ENCODE data around the gene ALK.

ALK gene

DNA sequence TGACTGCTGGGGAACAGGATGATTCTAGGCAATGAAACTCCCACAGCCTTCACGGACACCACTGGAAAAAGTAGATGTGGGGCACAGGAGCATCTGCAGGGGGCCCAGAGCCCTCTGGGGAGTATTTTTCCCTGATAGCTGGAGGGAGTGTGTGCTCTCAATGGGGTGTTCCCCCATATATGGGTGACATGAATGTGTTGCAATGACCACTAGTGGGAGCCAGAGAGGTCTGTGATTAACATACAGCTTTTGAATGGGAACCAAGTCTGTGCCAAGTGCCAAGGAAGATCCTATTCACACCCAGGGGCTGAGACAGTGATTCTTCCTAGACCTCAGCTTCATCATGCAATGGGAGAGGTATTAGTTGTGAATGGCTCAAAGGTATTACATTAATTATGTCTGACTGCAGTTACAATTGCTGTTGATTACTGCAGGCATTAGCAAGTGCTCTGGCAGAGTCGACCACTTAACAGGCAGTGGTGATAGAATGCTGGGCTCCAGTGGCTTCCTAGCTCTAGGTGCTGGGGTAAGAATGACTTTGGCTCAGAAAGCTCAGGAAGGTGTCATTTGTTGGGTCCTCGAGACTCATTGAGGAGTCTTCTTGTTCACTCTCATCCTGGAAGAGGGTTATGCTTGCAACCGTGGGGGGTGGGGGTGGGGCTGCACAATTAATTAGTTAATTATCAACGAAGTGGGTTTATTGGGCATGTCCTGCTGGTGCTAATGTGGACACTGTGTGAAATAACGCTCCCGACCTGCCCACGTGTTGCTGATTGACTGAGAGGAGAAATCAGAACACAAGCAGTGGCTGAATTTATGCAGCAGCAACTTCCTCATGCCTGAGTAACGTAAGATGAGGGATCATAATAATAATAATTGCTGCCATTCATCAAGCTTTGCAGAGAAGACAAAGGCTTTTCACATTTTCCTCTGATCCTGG lies 612.0 kb downstream of the ALK start:
- no peak overlapping the region for H3K4me3 ChIP-seq (ENCODE audit: control insufficient read depth, low read depth, low read length)
- TF ChIP-seq, protein P1, sequence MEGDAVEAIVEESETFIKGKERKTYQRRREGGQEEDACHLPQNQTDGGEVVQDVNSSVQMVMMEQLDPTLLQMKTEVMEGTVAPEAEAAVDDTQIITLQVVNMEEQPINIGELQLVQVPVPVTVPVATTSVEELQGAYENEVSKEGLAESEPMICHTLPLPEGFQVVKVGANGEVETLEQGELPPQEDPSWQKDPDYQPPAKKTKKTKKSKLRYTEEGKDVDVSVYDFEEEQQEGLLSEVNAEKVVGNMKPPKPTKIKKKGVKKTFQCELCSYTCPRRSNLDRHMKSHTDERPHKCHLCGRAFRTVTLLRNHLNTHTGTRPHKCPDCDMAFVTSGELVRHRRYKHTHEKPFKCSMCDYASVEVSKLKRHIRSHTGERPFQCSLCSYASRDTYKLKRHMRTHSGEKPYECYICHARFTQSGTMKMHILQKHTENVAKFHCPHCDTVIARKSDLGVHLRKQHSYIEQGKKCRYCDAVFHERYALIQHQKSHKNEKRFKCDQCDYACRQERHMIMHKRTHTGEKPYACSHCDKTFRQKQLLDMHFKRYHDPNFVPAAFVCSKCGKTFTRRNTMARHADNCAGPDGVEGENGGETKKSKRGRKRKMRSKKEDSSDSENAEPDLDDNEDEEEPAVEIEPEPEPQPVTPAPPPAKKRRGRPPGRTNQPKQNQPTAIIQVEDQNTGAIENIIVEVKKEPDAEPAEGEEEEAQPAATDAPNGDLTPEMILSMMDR (IDR thresholded peaks at IDR 0.05; ENCODE audit: control insufficient read depth, insufficient read depth, low read depth, low read length, missing control alignments) = peak; percentile 85
- DNase-seq (ENCODE audit: low read depth) = peak; percentile 27

DNA sequence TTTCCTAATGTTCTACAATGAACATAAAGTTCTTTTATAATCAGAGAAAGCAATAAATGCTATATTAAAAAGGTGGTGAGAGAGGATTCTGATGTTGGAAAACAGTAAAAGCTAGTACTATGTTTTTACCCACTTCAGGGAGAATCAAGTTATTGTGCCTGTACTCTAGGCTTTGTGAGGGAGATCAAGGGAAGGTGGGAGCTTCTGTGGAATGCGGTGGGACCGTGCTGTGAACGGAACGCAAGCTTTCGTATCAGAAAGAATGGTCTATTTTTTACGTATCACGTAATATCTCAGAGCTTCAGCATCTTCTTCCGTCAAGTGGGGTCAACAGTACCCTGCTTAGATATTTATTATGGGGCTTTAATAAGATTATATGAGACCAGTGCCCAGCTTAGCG lies 613.0 kb downstream of the ALK start:
- no peak overlapping the region for H3K4me3 ChIP-seq (ENCODE audit: control insufficient read depth, low read depth, low read length)
- DNase-seq (ENCODE audit: low read depth) = no peak
- TF ChIP-seq, protein P1 (IDR thresholded peaks at IDR 0.05; ENCODE audit: control insufficient read depth, insufficient read depth, low read depth, low read length, missing control alignments) = no peak

DNA sequence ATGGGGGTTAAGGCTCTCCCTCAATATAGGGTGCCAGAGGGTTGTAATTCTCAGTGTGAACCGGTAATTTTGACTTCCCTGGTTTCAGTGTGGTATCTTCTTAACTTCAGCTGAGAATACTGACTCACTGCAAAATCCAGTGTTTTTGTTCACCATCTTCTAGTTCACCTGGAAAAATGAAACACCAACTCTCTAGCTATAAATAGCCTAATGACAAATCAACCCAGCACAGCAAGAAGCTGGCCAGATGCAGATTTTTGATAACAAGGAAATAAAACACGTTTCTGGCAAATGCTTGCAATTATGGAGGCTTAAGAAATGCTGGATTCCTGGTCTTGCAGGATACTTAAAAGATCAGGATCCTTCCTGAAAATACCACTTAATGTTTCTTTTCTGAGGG lies 613.9 kb downstream of the ALK start:
- DNase-seq (ENCODE audit: low read depth) = no peak
- no peak overlapping the region for H3K4me3 ChIP-seq (ENCODE audit: control insufficient read depth, low read depth, low read length)
- TF ChIP-seq, protein P1 (IDR thresholded peaks at IDR 0.05; ENCODE audit: control insufficient read depth, insufficient read depth, low read depth, low read length, missing control alignments) = no peak

DNA sequence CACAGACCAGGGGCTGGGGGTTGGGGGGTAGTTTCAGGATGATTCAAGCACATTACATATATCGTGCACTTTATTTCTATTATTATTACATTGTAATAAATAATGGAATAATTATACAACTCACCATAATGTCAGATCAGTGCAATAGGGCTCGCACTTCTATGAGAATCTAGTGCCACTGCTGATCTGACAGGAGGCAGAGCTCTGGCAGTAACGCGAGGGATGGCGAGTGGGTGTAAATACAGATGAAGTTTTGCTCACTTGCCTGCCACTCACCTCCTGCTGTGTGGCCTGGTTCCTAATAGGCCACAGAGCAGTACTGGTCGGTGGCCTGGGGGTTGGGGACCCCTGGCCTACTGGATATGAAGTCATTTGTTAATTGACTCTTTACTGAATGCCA lies 615.6 kb downstream of the ALK start:
- TF ChIP-seq, protein P1 (IDR thresholded peaks at IDR 0.05; ENCODE audit: control insufficient read depth, insufficient read depth, low read depth, low read length, missing control alignments) = no peak
- H3K4me3 ChIP-seq (ENCODE audit: control insufficient read depth, low read depth, low read length) = no peak overlapping the region
- no peak for DNase-seq (ENCODE audit: low read depth)

DNA sequence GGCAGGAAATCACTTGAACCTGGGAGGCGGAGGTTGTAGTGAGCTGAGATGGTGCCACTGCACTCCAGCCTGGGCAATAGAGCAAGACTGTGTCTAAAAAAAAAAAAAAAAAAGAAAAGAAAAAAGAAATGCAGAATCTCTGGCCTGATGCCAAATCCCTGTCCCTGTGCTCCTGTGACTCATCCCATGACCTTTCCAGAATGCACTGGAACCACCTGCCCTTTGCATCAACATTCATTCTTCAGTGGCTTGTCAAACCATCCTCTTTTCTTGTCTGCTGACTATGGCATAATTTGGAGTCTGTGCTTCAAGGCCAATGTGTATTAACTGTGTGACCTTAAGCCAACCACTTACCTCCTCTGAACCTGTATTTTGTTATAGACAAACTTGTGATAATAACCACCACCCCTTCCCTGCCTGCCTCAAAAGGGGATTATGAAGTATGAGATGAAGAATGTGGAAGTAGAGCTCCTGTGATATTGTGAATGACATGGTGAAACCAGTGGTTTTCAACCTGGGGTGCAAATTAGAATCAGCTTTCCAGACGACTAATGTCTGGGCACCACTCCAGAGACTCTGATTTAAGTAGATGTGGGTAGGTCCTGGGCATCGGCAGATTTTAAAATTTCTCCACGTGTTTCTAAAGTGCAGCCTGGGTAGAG lies 616.9 kb downstream of the ALK start:
- TF ChIP-seq, protein P1 (IDR thresholded peaks at IDR 0.05; ENCODE audit: control insufficient read depth, insufficient read depth, low read depth, low read length, missing control alignments) = no peak
- no peak overlapping the region for H3K4me3 ChIP-seq (ENCODE audit: control insufficient read depth, low read depth, low read length)
- no peak for DNase-seq (ENCODE audit: low read depth)

DNA sequence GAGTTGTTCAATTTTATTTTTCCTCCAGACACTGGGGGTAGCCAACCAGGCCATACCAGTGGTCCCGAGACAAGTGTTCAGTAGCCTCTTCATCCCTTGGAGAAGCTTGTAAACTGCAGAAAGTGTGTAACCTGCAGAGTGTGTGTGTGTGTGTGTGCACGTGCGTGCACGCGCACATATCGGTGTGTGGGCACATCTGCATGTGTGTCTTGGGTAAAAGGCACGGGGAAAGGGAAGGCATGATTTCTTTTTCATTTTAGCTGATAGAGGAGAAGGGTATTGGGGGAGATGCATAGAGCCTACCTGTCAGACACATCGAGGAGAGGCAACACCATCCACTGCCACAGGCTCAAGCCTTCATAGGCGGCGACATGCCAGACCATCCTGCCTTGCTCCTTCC lies 624.8 kb downstream of the ALK start:
- TF ChIP-seq, protein P1 (IDR thresholded peaks at IDR 0.05; ENCODE audit: control insufficient read depth, insufficient read depth, low read depth, low read length, missing control alignments) = no peak
- no peak overlapping the region for H3K4me3 ChIP-seq (ENCODE audit: control insufficient read depth, low read depth, low read length)

More for the DNA sequence above, 624.8 kb downstream of the ALK start:
- DNase-seq (ENCODE audit: low read depth) = no peak

Measured in AG09309 (cell line).